Activated CD8-positive, alpha-beta T cell treated with anti-CD3 and anti-CD28 coated beads, Interleukin-2, amount 10 ng/mL, durations not matched to agents 7 days and 5 days (primary cell): ENCODE results near the gene SSU72. TPM values are rescaled to one million over a fixed set of nuclear protein-coding genes. Genes with fewer than 3 reads are reported as not detected.
A peak's percentile ranks its signal among the peaks of the same experiment; 100 is the strongest.

Experiments
- ATAC-seq: fragments of 150-1000 bp; cut with Tn5 transposase; one replicate; pipeline ENCODE4 v1.10.0; 2021; ENCODE audit warnings: moderate library complexity
- CTCF ChIA-PET: fragments of 350-600 bp; sonication (Branson Sonifier 250); formaldehyde crosslinking; loops from one replicate; lab custom pipeline; 2021; ENCODE audit warnings: antibody characterized with exemption; lab: Charles Lee
- POLR2A ChIA-PET: fragments of 350-600 bp; sonication (Branson Sonifier 250); formaldehyde crosslinking; loops from one replicate; lab custom pipeline; 2021; ENCODE audit warnings: antibody characterized with exemption; lab: Charles Lee
- DNase-seq: peaks from one replicate; pipeline ENCODE4 v3.0.0-alpha.2; 2020
- H3K27ac Mint-ChIP-seq: one replicate; pipeline ENCODE4 v1.8.0; 2021; ENCODE audit warnings: mild to moderate bottlenecking, mixed read lengths
- H3K27me3 Mint-ChIP-seq: one replicate; pipeline ENCODE4 v1.8.0; 2021; ENCODE audit warnings: low read depth, mixed read lengths
- H3K36me3 Mint-ChIP-seq: one replicate; pipeline ENCODE4 v1.8.0; 2021; ENCODE audit warnings: low read depth, mixed read lengths
- H3K4me1 Mint-ChIP-seq: one replicate; pipeline ENCODE4 v1.8.0; 2021; ENCODE audit warnings: low read depth, mixed read lengths
- H3K4me3 Mint-ChIP-seq: one replicate; pipeline ENCODE4 v1.8.0; 2021; ENCODE audit warnings: mild to moderate bottlenecking, mixed read lengths
- H3K9me3 Mint-ChIP-seq: one replicate; pipeline ENCODE4 v1.8.0; 2022; ENCODE audit warnings: mixed read lengths; ENCODE audit not compliant: insufficient read depth
- total RNA-seq, 2 experiments: library from RNA; stranded (reverse); gene quantifications; one replicate each; pipeline ENCODE4 v1.2.3, GENCODE V29; 2021

SSU72 gene
- total RNA-seq, 2 experiments from 2014 or later = 123 to 129 TPM

GRCh38 chr1:1554550-1554925, 20.1 kb downstream of the SSU72 start:
- DNase-seq (no peak), ATAC-seq (no peak)
- ChIA-PET CTCF (interaction anchor here (2.5 kb wide), 1 partner anchor 50 kb away, joined by 7 read pairs; no protein-coding TSS in a partner anchor), POLR2A (interaction anchor here (1.0 kb wide), 1 partner anchor 99 kb away, joined by 3 read pairs; no protein-coding TSS in a partner anchor)
- no peaks in the 10 kb centered on the region for H3K9me3 Mint-ChIP-seq
- no peak overlapping the region for H3K4me3 Mint-ChIP-seq
- peaks cover 6% of the 10 kb centered on the region for H3K36me3 Mint-ChIP-seq
- no peaks in the 10 kb centered on the region for H3K27me3 Mint-ChIP-seq
- H3K4me1 Mint-ChIP-seq = peaks cover 8% of the 10 kb centered on the region
- H3K27ac Mint-ChIP-seq = no peak overlapping the region

GRCh38 chr1:1553821-1554494, 20.7 kb downstream of the SSU72 start:
- Mint-ChIP-seq H3K27ac (no peak overlapping the region), H3K36me3 (peaks cover 6% of the 10 kb centered on the region), H3K27me3 (no peaks in the 10 kb centered on the region), H3K9me3 (no peaks in the 10 kb centered on the region), H3K4me1 (peaks cover 8% of the 10 kb centered on the region), H3K4me3 (no peak overlapping the region)
- CTCF ChIA-PET = interaction anchor here (2.5 kb wide), 1 partner anchor 49 kb away, joined by 7 read pairs; no protein-coding TSS in a partner anchor
- POLR2A ChIA-PET = interaction anchor here (0.6 to 1.0 kb wide), 2 partner anchors 19 to 99 kb away, joined by 3 read pairs; no protein-coding TSS in a partner anchor
- DNase-seq (no peak), ATAC-seq (no peak)

- H3K4me3 Mint-ChIP-seq = no peak overlapping the region
Observed at GRCh38 chr1:1552263-1552639, 22.4 kb downstream of the SSU72 start.

GRCh38 chr1:1551524-1552262, 23.0 kb downstream of the SSU72 start:
- ChIA-PET POLR2A (no interaction called here), CTCF (no interaction called here)
- H3K36me3 Mint-ChIP-seq = peaks cover 8% of the 10 kb centered on the region
- DNase-seq (no peak), ATAC-seq (no peak)
- peaks cover 8% of the 10 kb centered on the region for H3K4me1 Mint-ChIP-seq
- H3K4me3 Mint-ChIP-seq = no peak overlapping the region
- H3K27ac Mint-ChIP-seq = peak overlapping the region; percentile 15
- no peaks in the 10 kb centered on the region for H3K9me3 Mint-ChIP-seq
- no peaks in the 10 kb centered on the region for H3K27me3 Mint-ChIP-seq

More at GRCh38 chr1:1552263-1552639, 22.4 kb downstream of the SSU72 start:
- no peak overlapping the region for H3K27ac Mint-ChIP-seq
- ATAC-seq (no peak), DNase-seq (no peak)
- H3K27me3 Mint-ChIP-seq = no peaks in the 10 kb centered on the region
- peaks cover 8% of the 10 kb centered on the region for H3K36me3 Mint-ChIP-seq
- ChIA-PET CTCF (no interaction called here), POLR2A (no interaction called here)
- peaks cover 8% of the 10 kb centered on the region for H3K4me1 Mint-ChIP-seq
- H3K9me3 Mint-ChIP-seq = no peaks in the 10 kb centered on the region

GRCh38 chr1:1550591-1551432, 23.9 kb downstream of the SSU72 start:
- H3K9me3 Mint-ChIP-seq = no peaks in the 10 kb centered on the region
- DNase-seq (no peak), ATAC-seq (peak; percentile 48)
- ChIA-PET CTCF (no interaction called here), POLR2A (no interaction called here)
- peaks cover 8% of the 10 kb centered on the region for H3K4me1 Mint-ChIP-seq
- peaks cover 8% of the 10 kb centered on the region for H3K36me3 Mint-ChIP-seq
- H3K27me3 Mint-ChIP-seq = no peaks in the 10 kb centered on the region
- H3K4me3 Mint-ChIP-seq = no peak overlapping the region
- H3K27ac Mint-ChIP-seq = no peak overlapping the region

GRCh38 chr1:1550087-1550486, 24.6 kb downstream of the SSU72 start:
- no peaks in the 10 kb centered on the region for H3K9me3 Mint-ChIP-seq
- peaks cover 6% of the 10 kb centered on the region for H3K4me1 Mint-ChIP-seq
- no peaks in the 10 kb centered on the region for H3K27me3 Mint-ChIP-seq
- DNase-seq (no peak), ATAC-seq (no peak)
- no peak overlapping the region for H3K27ac Mint-ChIP-seq
- peaks cover 10% of the 10 kb centered on the region for H3K36me3 Mint-ChIP-seq
- H3K4me3 Mint-ChIP-seq = no peak overlapping the region
- POLR2A ChIA-PET = no interaction called here
- CTCF ChIA-PET = no interaction called here

- DNase-seq (no peak), ATAC-seq (no peak)
- CTCF ChIA-PET = interaction anchor here (0.7 kb wide), 1 partner anchor 427 kb away, joined by 3 read pairs; no protein-coding TSS in a partner anchor
- no peak overlapping the region for H3K4me3 Mint-ChIP-seq
- H3K27me3 Mint-ChIP-seq = no peaks in the 10 kb centered on the region
- H3K27ac Mint-ChIP-seq = no peak overlapping the region
- H3K9me3 Mint-ChIP-seq = no peaks in the 10 kb centered on the region
- H3K4me1 Mint-ChIP-seq = no peaks in the 10 kb centered on the region
- POLR2A ChIA-PET = no interaction called here
- peaks cover 10% of the 10 kb centered on the region for H3K36me3 Mint-ChIP-seq
Observed at GRCh38 chr1:1548591-1548990, 26.1 kb downstream of the SSU72 start.

GRCh38 chr1:1547476-1547875, 27.2 kb downstream of the SSU72 start:
- ATAC-seq = no peak
- H3K4me1 Mint-ChIP-seq = no peaks in the 10 kb centered on the region
- no peak overlapping the region for H3K4me3 Mint-ChIP-seq
- no peak for DNase-seq
- H3K27me3 Mint-ChIP-seq = no peaks in the 10 kb centered on the region
- ChIA-PET POLR2A (no interaction called here), CTCF (no interaction called here)
- peaks cover 14% of the 10 kb centered on the region for H3K36me3 Mint-ChIP-seq
- H3K9me3 Mint-ChIP-seq = no peaks in the 10 kb centered on the region
- H3K27ac Mint-ChIP-seq = no peak overlapping the region

- Mint-ChIP-seq H3K4me3 (no peak overlapping the region), H3K4me1 (no peaks in the 10 kb centered on the region), H3K27ac (no peak overlapping the region), H3K9me3 (no peaks in the 10 kb centered on the region), H3K36me3 (peaks cover 14% of the 10 kb centered on the region), H3K27me3 (no peaks in the 10 kb centered on the region)
- ATAC-seq = no peak
- ChIA-PET POLR2A (no interaction called here), CTCF (no interaction called here)
- no peak for DNase-seq
Observed at GRCh38 chr1:1547011-1547410, 27.7 kb downstream of the SSU72 start.

GRCh38 chr1:1545946-1546737, 28.5 kb downstream of the SSU72 start:
- no peak overlapping the region for H3K4me3 Mint-ChIP-seq
- peaks cover 15% of the 10 kb centered on the region for H3K36me3 Mint-ChIP-seq
- ATAC-seq (no peak), DNase-seq (no peak)
- no peak overlapping the region for H3K27ac Mint-ChIP-seq
- peaks cover 5% of the 10 kb centered on the region for H3K4me1 Mint-ChIP-seq
- H3K27me3 Mint-ChIP-seq = no peaks in the 10 kb centered on the region
- ChIA-PET CTCF (no interaction called here), POLR2A (no interaction called here)
- no peaks in the 10 kb centered on the region for H3K9me3 Mint-ChIP-seq

- Mint-ChIP-seq H3K36me3 (peaks cover 15% of the 10 kb centered on the region), H3K27me3 (no peaks in the 10 kb centered on the region), H3K4me1 (peaks cover 5% of the 10 kb centered on the region), H3K4me3 (no peak overlapping the region), H3K9me3 (no peaks in the 10 kb centered on the region), H3K27ac (no peak overlapping the region)
- DNase-seq (no peak), ATAC-seq (no peak)
- ChIA-PET POLR2A (no interaction called here), CTCF (no interaction called here)
Observed at GRCh38 chr1:1544544-1544943, 30.1 kb downstream of the SSU72 start.
